ENCODE results near the gene PLXNA1.

DNA sequence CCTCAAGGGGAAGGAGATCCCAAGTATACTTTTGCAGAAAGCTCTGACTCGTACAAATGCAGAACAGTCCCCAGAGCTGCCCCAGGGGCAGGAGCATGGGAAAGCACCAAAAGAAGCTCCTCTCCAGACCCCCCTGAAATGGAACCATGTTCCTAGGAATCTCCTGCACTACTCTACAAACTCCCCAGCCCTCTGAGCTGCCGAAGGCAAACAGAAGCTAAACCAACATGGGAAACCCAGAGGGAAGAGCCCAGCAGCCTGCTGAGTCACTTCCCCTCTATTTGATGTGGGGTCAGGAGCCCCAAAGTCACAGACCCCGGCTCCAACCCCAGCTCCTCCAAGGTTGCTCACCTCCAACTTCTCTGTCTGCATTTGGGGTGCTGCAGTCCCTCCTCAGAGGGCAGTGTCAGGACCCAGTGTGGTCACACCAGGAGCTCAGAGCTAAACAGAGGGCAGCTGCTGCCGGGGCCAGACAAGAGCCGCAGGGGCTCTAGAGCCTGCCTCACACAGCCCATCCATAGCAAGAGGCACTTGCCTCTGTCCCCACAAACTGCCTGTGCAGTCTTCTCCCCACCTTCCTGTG lies 3.8 kb upstream of the PLXNA1 start:
- TF ChIP-seq, protein P1, sequence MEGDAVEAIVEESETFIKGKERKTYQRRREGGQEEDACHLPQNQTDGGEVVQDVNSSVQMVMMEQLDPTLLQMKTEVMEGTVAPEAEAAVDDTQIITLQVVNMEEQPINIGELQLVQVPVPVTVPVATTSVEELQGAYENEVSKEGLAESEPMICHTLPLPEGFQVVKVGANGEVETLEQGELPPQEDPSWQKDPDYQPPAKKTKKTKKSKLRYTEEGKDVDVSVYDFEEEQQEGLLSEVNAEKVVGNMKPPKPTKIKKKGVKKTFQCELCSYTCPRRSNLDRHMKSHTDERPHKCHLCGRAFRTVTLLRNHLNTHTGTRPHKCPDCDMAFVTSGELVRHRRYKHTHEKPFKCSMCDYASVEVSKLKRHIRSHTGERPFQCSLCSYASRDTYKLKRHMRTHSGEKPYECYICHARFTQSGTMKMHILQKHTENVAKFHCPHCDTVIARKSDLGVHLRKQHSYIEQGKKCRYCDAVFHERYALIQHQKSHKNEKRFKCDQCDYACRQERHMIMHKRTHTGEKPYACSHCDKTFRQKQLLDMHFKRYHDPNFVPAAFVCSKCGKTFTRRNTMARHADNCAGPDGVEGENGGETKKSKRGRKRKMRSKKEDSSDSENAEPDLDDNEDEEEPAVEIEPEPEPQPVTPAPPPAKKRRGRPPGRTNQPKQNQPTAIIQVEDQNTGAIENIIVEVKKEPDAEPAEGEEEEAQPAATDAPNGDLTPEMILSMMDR (IDR thresholded peaks at IDR 0.05): no peak
- no peak for TF ChIP-seq POLR2A (IDR thresholded peaks at IDR 0.05)

Measured in esophagus squamous epithelium (tissue), 4 donors.